CD4-positive, alpha-beta T cell treated with Interleukin-15 for 1 hour (primary cell): ENCODE results near the gene MAML2.

Experiments
- DNase-seq: peaks from one replicate; pipeline ENCODE4 v3.0.0-alpha.2; 2020

MAML2 gene

GRCh38 chr11:96232132-96232531 lies 110.9 kb downstream of the MAML2 start:
- no peak for DNase-seq

- no peak for DNase-seq
Observed at GRCh38 chr11:96230686-96231085, 112.3 kb downstream of the MAML2 start.

GRCh38 chr11:96229354-96229977 lies 113.5 kb downstream of the MAML2 start:
- no peak for DNase-seq

GRCh38 chr11:96228910-96229309 lies 114.1 kb downstream of the MAML2 start:
- DNase-seq, result no peak

GRCh38 chr11:96228473-96228891 lies 114.5 kb downstream of the MAML2 start:
- DNase-seq, result no peak

- no peak for DNase-seq
Observed at GRCh38 chr11:96227244-96227643, 115.8 kb downstream of the MAML2 start.

- DNase-seq, result no peak
Observed at GRCh38 chr11:96223083-96223482, 119.9 kb downstream of the MAML2 start.

GRCh38 chr11:96222102-96222501 lies 120.9 kb downstream of the MAML2 start:
- no peak for DNase-seq

GRCh38 chr11:96221244-96222070 lies 121.5 kb downstream of the MAML2 start:
- DNase-seq, result no peak

- DNase-seq, result no peak
Observed at GRCh38 chr11:96219981-96220623, 122.9 kb downstream of the MAML2 start.

GRCh38 chr11:96218901-96219300 lies 124.1 kb downstream of the MAML2 start:
- DNase-seq, result no peak

GRCh38 chr11:96218006-96218405 lies 125.0 kb downstream of the MAML2 start:
- DNase-seq, result no peak

GRCh38 chr11:96217206-96217605 lies 125.8 kb downstream of the MAML2 start:
- DNase-seq, result no peak

- no peak for DNase-seq
Observed at GRCh38 chr11:96215826-96216225, 127.2 kb downstream of the MAML2 start.

GRCh38 chr11:96215110-96215782 lies 127.7 kb downstream of the MAML2 start:
- peak; percentile 57 for DNase-seq

GRCh38 chr11:96214777-96215109 lies 128.3 kb downstream of the MAML2 start:
- DNase-seq, result no peak

GRCh38 chr11:96213500-96213899 lies 129.5 kb downstream of the MAML2 start:
- no peak for DNase-seq

- no peak for DNase-seq
Observed at GRCh38 chr11:96211436-96211835, 131.6 kb downstream of the MAML2 start.

- DNase-seq, result no peak
Observed at GRCh38 chr11:96207459-96208449, 135.2 kb downstream of the MAML2 start.

GRCh38 chr11:96206955-96207354 lies 136.0 kb downstream of the MAML2 start:
- no peak for DNase-seq

- no peak for DNase-seq
Observed at GRCh38 chr11:96205460-96205809, 137.6 kb downstream of the MAML2 start.

GRCh38 chr11:96204721-96205459 lies 138.1 kb downstream of the MAML2 start:
- DNase-seq, result no peak
